GM10266 (cell line): ENCODE data around the gene CDK2.

Source experiments
- DNase-seq: peaks from one replicate; pipeline ENCODE4 v3.0.0; 2012; ENCODE audit errors: extremely low spot score
- CTCF ChIP-seq: IDR thresholded peaks from 2 replicates; pipeline ENCODE4 v1.5.1; 2012; ENCODE audit warnings: mild to moderate bottlenecking, low read depth; ENCODE audit not compliant: control insufficient read depth, insufficient read depth; ENCODE audit errors: missing control alignments

CDK2 gene

GRCh38 chr12:56004211-56004610 lies 37.6 kb downstream of the CDK2 start:
- no peak for TF ChIP-seq CTCF
- no peak for DNase-seq

- peak; percentile 84 for DNase-seq
- TF ChIP-seq CTCF, result no peak
Observed at GRCh38 chr12:56007564-56008559, 41.2 kb downstream of the CDK2 start.

- TF ChIP-seq CTCF, result no peak
- no peak for DNase-seq
Observed at GRCh38 chr12:56010111-56010570, 43.5 kb downstream of the CDK2 start.

- TF ChIP-seq CTCF, result no peak
- no peak for DNase-seq
Observed at GRCh38 chr12:56011509-56012090, 45.0 kb downstream of the CDK2 start.

- no peak for DNase-seq
- no peak for TF ChIP-seq CTCF
Observed at GRCh38 chr12:56013482-56013881, 46.9 kb downstream of the CDK2 start.

- no peak for DNase-seq
- TF ChIP-seq CTCF, result no peak
Observed at GRCh38 chr12:56014205-56014604, 47.6 kb downstream of the CDK2 start.

- TF ChIP-seq CTCF, result no peak
- DNase-seq, result no peak
Observed at GRCh38 chr12:56017181-56017580, 50.6 kb downstream of the CDK2 start.
